Stimulated activated CD4-positive, alpha-beta T cell treated with anti-CD3 and anti-CD28 coated beads, Interleukin-1b, Interleukin-23, amount 100 ng/mL, for 48 hours (primary cell): ENCODE results near the gene PYGB.

Experiments
- DNase-seq: peaks from one replicate; pipeline ENCODE4 v3.0.0-alpha.2; 2020

PYGB gene

DNA sequence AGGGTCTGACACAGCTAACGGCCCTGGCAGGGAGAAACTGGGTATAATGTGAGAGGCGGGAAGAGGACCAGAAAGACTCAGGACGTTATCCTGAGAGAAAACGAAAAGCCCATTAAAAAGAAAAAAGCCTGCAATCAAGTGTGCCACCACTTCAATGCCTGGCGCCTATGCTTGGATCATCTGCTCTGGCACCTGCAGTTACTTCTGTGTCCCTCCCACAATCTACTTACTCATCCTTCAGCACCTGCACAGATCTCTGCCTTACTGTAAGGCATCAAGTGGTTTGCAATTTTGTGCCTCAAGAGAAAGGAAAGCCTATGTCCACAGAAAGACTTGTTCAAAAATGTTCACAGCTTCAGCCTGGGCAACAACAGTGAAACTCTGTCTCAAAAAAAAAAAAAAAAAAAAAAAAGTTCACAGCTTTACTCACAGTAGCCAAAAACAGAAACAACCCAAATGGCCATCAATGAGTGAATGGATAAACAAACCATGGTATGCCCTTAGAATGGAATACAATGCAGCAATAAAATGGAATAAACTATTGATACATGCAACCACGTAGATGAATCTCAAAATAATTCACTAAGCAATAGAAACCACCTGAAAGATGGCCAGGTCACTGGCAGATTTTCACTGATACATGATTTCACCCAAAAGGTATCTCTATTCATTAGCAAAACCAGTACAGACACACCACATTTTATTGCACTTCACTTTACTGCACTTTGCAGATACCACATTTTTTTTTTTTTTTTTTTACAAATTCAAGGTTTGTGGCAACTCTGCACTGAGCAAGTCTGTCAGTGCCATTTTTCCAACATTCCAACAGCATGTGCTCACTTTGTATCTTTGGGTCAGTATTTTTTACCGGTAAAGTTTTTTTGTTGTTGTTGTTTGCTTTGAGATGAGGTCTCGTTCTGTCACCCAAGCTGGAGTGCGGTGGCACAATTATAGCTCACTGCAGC, 94.1 kb downstream of the PYGB start:
- no peak for DNase-seq

DNA sequence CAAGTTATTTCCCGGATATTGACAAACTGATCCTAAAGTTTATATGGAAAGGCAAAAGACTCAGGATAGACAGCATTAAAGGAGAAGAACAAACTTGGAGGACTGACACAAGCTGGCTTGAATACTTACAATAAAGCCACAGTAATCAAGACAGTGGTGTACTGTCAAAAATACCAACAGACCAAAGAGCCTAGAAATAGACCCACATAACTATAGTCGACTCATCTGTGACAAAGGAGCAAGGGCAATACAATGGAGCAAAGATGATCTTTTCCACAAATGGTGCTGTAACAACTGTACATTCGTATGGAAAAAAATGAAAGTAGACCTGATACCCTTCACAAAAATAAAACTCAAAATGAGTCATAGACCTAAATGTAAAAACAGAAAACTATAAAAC, 96.7 kb downstream of the PYGB start:
- DNase-seq = no peak

- DNase-seq = no peak
Observed at GRCh38 chr20:25345721-25346120, 97.8 kb downstream of the PYGB start.

- no peak for DNase-seq
Observed at GRCh38 chr20:25346349-25346748, 98.5 kb downstream of the PYGB start.
